Left hindlimb (tissue), 1 donor: ENCODE measurements around the gene FBRSL1.
"Not testable (repeated sequence)": the region's sequence is repeated elsewhere in the genome, so short reads cannot be mapped to it uniquely, and the experiment has no call there.

Source experiments
- DNase-seq: peaks from one replicate; pipeline ENCODE4 v3.0.0-alpha.2; 2018

FBRSL1 gene

DNA sequence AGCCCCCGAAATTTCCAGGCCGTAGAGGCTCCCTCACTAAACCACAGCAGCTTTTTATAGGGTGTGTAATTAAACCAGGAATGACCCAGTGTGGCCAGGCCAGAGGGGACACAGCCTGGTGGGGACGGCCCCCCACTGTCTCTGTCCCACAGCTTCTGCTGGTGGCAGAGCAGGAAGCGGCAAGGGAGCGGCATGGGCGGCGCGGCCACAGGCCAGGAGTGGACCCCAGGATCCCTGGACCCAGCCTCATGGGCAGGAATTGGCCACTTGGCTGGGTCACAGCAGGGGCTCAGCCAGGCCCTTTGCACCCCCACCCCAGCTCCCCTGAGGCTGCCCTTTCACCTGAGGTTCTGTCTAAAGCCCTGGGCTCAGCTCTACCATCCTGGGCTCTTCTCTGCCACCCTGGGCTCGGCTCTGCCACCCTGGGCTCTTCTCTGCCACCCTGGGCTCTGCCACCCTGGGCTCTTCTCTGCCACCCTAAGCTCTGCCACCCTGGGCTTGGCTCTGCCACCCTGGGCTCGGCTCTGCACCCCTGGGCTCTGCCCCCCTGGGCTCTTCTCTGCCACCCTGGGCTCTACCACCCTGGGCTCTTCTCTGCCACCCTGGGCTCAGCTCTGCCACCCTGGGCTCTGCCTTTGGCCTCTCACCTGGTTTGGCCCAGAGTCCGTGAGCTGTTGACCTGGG is 39.3 kb downstream of the FBRSL1 start:
- no peak for DNase-seq

DNA sequence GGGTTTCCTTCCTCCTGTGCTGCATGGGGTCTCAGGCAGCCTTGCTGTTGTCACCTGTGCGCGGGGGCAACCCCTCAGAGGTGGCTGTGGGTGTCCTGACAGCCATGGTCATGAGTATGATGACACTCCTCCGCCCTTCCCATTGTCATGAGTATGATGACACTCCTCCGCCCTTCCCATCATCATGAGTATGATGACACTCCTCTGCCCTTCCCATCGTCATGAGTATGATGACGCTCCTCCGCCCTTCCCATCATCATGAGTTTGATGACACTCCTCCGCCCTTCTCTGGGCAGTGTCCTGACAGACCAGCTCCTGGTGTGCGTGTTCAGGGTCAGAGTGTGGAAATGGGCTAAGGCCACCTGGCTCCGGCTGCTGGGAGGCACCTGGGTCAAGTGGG is 40.0 kb downstream of the FBRSL1 start:
- no peak for DNase-seq

DNA sequence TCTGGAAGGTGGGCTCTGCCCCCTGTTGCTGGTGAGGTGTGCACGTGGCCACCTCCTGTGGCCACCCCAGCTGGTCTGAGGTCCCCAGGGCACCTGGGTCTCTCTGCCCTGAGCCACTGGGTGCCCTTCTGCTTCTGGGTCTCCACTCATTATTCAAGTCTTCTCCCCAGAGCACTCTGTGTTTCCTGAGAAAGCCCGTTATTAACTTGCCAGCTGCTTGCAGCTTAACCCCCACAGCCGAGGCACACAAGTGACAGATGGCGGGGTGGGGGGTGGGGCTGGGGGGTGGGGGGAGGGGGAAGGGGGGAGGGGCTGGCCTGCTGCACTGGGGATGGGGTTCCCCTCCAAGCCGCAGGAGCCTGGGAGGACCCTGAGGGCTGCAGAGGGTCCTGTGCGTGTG is 40.5 kb downstream of the FBRSL1 start:
- no peak for DNase-seq

DNA sequence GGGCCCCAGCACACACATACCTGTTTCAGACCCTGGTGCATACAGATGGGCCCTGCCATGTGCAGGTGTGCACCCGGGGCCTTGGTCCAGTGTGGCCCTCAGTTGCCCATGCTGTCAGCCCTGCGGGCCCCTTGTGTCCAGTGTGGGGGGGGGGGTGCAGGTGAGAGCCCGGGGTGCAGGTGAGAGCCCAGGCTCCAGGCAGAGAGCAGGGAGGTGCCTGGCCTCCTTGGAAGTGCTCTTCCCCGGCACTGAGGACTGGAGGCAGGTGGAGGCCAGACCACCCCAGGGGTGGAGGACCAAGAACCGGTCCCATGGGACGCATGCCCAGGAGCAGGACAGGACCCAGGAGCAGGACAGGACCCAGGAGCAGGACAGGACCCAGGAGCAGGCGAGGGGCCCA is 40.9 kb downstream of the FBRSL1 start:
- DNase-seq, result no peak

DNA sequence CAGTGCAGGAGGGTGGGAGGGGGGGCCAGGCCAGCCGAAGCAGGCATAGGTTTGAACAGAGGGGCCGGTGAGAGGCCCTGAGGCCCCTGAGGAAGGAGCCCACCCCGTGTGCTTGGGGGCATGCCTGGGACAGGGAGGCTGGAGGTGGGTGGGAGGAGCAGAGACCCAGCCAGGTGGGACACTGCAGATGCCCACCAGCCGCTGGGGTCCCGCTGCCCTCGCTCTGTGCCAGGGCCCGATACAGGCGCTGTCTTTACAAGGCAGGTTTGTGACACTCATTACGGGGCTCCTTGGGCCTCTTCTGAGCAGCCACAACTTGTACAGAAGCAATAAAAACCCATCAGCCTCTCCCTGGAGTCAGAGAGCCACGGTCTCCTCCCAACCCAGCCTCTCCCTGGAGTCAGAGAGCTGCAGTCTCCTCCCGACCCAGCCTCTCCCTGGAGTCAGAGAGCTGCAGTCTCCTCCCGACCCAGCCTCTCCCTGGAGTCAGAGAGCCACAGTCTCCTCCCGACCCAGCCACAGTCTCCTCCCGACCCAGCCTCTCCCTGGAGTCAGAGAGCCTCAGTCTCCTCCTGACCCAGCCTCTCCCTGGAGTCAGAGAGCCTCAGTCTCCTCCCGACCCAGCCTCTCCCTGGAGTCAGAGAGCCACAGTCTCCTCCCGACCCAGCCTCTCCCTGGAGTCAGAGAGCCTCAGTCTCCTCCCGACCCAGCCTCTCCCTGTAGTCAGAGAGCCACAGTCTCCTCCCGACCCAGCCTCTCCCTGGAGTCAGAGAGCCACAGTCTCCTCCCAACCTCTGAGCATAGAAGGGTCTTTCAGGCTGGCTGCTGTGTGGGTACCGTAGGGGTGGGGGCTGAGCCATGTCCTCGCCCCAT is 43.0 kb downstream of the FBRSL1 start:
- not testable (repeated sequence) for DNase-seq

DNA sequence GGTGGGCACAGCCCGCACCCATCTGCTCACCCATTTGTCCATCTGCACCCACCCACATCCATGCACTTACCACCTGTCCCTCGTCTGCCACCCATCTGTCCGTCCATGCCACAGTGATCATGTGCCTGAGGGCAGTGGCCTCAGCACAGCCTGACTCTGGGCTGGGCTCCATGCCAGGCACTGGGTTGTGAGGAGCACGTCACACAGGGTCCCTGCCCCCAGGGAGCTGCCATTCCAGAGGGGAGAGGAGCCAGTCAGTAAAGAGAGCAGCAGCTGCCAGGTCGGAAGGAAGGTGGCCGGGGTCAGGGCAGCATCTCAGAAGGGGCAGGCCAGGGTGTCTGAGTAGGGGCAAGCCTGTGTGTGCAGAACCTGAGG is 43.6 kb downstream of the FBRSL1 start:
- no peak for DNase-seq

DNA sequence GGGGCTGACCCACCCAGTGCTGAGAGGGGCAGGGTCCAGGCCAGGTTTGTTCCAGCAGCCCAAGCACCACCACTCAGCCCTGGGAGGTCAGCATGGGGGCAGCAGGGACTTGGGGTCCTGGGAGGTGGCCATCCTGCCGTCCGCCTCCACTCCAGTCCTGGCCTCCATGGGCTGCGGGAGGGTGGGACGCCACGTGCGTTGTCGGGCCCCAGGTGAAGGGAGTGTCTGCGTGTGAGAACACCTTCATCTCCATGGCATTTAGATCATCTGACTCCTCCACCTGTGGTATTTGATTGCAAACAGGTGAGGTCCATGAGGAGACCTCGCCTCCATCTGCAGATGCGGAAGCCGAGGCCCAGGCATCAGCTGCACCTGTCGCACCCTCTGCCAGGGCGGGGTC is 44.1 kb downstream of the FBRSL1 start:
- DNase-seq, result no peak

DNA sequence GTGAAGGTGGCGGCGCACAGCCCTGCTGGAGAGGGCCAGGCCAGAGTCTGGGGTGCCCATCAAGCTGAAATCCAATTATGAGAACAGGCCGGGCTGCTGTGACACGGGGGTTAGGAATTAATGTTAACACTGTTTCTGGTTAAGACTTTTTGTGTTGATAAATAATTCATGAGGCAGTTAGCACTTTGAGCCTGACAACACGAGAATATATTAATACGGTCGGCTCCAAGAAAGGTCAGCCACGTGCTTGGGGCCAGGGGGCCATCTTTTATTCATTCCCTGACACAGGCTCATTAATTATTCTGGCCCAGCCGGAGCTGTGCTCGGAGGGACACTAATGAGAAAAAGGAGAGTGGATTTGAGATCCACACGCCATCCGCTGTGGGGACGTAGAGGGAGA is 45.1 kb downstream of the FBRSL1 start:
- DNase-seq, result no peak

DNA sequence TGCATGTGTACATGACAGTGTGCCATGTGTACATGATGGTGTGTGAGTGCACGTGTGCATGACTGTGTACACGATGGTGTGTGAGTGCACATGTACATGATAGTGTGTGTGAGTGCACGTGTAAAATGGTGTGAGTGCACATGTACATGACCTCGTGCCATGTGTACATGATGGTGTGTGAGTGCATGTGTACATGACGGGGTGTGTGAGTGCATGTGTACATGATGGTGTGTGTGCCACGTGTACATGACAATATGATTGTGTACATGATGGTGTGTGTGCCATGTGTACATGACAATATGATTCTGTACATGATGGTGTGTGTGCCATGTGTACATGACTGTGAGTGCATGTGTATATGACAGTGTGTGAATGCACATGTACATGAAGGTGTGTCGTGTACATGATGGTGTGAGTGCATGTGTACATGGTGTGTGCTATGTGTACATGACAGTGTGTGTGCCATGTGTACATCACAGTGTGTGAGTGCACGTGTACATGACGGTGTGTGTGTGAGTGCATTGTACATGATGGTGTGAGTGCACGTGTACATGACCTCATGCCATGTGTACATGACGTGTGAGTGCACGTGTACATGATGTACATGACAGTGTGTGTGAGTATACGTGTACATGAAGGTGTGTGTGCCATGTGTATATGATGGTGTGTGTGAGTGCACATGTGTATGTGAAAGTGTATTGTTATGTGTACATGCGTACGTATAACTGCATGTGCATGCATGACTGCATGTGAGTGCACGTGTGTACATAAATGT is 46.3 kb downstream of the FBRSL1 start:
- no peak for DNase-seq

DNA sequence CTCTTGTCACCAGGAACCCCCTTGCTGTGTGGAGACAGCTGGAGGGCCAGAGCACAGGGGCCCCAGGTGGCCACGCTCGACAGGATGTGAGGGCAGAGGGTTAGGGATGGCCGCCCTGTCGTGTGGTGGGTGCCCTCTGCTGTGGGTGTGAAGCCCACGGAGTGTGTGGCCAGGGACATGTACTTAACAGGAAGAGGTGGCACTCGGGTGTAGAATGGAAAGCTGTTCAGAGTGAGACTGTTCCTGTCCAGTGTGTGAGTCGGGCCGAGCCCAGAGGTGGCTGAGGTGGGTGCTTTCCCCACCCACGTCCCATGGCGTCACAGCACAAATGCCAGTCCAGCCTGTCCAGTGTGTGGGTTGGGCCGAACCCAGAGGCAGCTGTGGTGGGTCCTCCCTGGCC is 47.1 kb downstream of the FBRSL1 start:
- no peak for DNase-seq

DNA sequence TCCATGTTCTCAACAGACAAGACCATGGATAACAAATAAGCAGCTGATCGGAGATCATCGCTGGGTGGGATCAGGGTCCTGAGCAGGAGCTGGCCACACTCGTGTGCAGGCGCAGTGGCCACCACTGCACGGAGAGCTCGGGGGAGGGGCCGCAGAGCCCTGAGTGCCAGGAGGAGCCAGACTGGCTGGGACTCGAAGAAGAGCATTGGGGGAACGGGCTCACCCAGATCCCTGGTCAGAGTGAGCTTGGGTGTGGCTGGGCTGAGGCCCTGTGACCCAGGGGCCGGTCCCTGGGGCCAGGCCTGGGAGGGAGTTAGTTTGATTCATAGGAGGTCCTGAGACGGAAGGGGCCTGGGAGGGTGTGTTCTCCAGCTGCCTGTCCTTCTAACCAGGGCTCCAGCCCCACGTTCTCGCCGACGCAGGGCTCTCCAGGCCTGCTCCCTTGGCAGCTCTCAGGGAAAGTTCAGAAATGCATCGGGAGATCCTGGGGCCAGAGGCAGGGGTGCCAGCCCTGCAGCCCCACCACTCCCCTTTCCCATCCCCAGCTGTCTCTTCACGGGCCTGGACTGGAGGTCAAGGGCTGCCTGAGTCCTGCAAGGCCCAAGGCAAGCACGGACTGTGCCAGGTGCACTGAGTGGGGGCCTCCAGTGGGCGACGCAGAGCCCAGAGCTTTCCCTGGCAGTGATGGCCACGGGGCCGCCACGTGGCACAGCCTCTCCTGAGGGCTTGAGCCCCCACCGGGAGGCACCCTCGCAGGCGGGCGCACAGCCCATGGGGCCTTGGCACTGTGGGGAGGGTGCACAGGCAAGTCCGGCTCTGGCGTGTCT is 48.1 kb downstream of the FBRSL1 start:
- DNase-seq, result no peak

DNA sequence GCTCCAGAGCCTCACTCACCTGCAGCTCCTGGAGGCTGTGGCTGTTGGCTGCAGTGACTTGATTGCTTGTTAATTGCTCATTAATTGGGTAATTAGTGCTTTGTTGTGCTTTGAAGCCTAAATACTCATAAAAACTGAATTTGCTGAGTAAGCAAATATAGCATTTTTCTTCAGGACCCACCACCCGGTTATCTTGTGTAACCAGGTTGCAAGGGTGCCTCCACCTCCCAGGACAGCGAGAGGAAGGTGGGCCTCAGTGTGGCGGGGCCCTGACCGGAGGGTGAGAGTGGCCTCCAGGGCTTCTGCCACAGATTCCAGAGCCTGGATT is 48.7 kb downstream of the FBRSL1 start:
- DNase-seq, result no peak

DNA sequence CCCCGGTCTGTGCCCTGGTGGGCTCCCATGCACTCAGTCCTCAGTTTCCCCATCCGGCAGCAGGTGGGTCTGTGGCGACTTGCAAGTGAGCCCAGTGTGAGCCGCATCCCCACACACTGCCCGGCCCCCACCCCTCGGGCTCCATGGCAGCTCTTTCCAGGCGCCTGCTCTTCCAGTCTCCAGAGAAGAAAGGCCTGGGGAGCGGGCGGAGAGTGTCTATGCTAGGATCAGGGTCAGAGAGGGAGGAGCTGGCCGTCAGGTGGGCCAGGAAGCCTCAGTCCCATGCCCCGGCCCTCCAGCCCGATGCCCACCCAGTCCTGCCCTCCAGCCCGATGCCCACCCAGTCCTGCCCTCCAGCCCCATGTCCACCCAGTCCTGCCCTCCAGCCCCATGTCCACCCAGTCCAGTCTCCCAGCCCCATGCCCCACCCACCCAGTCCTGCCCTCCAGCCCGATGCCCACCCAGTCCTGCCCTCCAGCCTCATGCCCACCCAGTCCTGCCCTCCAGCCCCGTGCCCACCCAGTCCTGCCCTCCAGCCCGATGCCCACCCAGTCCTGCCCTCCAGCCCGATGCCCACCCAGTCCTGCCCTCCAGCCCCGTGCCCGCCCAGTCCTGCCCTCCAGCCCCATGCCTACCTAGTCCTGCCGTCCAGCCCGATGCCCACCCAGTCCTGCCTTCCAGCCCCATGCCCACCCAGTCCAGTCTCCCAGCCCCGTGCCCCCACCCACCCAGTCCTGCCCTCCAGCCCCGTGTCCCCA is 49.2 kb downstream of the FBRSL1 start:
- no peak for DNase-seq

DNA sequence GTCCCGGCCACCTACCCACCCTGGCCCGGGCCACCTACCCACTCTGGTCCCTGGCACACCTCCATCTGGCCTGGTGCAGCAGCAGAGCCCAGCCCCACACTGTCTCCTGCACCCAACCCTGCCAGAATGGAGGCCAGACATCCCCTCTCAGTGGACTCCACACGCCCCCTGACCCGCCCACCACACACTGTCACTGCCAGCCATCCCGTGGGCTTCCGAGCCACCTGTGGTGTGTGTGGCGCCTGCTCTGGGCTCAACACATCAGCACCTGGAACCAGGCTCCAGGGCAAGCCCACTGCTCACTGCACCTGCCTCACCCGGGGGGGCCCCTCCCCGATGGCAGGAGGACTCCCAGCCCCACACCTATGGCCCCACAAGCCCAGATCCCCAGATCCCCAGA is 50.5 kb downstream of the FBRSL1 start:
- no peak for DNase-seq

DNA sequence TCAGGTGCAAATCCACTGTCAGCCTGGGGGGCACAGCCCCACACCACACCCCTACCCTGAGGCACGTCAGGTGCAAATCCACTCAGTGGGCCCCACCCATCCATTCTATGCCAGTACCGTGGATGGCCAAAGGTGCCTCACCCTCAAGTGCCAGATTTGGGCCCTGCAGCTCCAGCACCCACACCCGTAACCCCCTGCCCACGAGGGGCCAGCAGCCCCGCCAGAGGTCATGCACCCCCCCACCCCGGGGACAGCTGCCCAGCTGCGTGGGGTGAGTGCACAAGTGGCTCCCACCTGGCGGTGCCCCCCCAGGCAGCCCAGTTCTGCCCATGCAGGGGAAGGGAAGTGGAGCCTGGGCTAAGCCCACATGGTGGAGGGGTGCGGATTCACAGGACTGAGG is 51.2 kb downstream of the FBRSL1 start:
- DNase-seq, result no peak

DNA sequence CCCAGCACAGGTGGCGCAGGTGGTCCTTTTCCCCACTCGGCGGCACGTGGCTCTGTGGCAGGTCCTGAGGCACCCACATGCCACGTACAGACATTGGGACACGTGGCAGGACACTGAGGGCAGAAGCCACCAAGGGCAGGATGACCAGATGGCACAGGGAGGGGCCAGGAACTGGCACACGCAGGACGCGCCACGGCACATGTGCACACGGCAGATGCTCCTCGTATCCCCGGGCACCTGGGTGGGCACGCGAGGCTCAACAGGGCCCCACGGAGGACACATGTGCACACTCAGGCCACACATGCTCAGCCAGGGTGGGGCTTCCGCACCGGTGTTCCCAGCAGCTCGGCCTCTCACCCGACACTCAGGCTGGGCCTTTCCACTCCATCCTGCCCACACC is 52.0 kb downstream of the FBRSL1 start:
- DNase-seq, result no peak

DNA sequence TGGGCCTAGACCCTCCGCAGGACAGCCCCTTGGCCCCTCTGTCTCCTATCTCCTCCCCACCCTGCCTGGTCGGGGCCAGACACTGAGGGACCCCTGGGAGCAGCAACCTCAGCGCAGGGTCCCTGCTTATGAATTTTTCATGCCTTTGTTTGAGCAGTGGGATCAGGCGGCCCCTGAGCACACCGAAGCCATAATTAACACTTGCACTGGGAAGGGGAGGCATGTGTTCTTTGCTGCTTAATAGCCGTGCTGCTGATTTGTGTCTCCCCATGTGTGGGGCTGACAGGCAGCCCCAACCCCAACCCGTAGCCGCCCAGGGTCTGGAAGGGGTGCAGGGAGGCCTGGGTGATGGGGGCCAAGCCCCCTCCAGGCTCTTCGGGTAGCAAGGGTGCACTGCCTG is 52.7 kb downstream of the FBRSL1 start:
- no peak for DNase-seq

DNA sequence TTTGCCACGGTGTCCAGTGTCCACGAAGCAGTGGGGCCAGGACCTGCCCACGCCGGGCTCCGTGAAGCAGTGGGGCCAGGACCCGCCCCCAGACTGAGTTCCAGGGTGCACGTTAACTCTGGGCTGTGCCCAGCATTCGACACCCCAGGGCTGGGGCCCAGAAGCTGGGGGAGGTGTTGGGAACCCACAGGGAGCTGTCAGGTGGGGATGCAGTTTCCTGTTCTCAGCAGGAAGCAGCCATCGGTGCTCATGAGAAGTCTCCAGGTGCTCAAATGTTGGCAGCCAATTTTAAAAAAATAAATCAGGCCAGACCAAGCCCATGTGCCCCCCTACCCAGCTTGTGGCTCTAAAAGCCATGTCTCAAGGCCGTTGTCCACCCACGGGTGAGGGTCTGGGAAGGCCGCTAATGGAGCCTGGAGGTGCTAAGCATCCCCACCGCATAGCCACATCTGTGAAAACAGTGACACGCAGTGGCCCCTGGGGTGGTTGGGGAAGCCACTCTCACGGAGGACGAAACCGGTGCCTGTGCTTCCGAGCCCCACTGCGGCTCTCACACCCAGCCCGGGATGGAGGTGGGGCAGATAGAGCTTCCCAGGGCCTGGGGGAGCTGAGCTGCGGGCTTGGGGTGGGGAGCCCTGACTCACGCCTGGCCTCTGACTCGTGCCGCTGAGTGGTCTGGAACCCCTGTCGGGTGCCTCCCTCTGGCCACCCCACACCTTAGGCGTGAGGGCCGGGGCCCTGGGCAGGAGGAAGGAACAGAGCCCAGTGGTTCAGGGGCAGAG is 53.5 kb downstream of the FBRSL1 start:
- DNase-seq, result no peak

DNA sequence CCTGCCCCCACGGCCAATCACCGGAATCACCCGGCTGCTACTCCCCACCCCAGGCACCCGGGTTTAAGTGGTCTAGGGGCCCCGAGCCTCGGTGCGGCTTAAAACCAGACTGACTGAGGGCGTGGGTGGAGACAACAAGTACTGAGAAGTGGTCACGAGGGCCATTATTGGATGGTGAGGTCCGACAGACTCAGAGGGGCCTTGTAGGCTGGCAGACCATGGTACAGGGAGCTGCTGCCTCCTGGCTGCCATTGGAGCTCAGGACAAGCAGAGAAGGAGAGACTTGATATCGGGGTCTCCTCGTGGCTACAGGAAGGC is 54.1 kb downstream of the FBRSL1 start:
- no peak for DNase-seq

DNA sequence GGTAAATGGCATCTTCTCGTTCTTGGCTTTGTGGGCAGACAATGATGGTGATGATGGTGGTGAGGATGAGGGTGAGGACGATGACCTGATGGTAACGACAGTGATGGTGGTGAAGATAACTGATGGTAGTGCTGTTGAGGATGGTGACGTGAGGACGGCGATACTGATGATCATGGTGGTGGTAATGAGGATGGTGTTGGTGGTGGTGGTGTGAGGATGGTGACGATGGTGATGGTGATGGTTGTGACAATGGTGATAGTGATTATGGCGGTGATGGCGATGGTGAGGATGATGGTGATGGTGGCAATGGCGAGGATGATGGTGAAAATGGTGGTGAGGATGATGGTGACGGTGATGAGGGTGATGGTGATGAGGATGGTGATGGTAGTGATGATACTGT is 54.5 kb downstream of the FBRSL1 start:
- DNase-seq, result no peak

DNA sequence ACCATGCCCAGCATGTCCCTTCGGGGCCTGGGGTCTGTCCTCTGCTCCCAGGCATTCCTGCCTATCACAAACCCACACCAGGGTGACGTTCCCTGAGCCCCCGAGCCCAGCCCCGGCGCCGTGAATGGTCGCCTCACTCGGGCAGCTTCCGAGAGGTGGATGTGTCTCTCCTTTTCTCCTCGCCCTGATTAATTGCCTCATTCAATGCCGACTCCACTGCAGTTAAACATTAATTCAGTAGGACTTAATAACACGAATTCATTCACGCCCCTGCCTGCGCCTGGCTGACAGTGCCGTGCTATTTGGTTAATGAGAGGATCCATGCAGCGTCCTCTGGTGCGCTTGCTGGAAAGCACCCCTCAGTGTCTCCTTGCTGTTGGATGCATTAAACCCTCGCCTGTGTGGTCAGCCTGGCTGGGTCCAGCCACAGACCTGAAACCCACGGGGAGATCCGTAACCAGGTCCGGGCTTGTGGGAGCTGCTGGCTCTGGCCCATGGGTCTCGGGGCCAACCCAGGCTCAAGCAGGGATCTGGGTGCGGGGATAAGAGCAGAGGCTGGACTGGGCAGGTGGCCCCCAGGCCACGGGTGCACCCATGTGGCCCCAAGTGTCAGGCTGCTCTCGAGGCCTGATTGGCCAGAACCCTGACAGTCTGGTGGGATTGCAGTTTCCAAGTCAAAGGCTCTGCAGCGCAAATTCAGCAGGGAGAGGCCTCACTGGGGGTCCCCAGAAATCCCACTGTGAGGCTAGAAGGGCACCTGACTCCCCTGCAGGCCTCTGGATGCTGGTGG is 55.4 kb downstream of the FBRSL1 start:
- no peak for DNase-seq
